ENCODE results near the gene PTPN3. TPM values are rescaled to one million over a fixed set of nuclear protein-coding genes. Genes with fewer than 3 reads are reported as not detected.

Gene PTPN3
- total and polyA plus RNA-seq, 12 donors = 3.1 to 70.7 (median 49.6) TPM

DNA sequence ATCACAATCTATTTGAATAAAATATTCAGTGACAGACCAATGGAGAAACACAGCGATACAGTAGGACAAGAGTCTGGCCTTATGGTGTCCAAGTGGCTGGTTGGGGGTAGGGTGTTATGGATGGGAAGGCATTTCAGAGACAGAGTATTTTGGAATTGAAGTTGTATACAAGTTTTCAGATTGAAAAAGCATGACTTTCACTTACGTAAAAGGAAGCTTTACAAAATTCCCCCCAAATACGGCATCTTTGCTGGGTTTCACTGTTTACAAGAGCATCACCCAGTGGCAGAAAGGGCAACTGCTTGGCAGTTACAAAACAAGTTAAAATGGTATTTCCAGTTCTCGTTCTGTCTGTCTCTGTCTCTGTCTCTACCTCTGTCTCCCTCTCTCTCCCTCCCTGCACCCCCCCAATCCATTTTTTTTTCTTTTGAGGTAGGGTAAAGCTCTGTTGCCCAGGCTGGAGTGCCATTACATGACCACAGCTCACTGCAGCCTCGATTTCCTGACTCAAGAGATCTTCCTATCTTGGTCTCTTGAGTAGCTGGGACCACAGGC lies 86.2 kb downstream of the PTPN3 start:
- peaks cover 0 to 27% (median 9%) of the 10 kb centered on the region in 9 donors for H3K4me1 ChIP-seq
- H3K36me3 ChIP-seq = peaks cover 0 to 33% (median 2%) of the 10 kb centered on the region in 9 donors
- DNase-seq (no peak), ATAC-seq (no peak)
- TF ChIP-seq, protein P1, sequence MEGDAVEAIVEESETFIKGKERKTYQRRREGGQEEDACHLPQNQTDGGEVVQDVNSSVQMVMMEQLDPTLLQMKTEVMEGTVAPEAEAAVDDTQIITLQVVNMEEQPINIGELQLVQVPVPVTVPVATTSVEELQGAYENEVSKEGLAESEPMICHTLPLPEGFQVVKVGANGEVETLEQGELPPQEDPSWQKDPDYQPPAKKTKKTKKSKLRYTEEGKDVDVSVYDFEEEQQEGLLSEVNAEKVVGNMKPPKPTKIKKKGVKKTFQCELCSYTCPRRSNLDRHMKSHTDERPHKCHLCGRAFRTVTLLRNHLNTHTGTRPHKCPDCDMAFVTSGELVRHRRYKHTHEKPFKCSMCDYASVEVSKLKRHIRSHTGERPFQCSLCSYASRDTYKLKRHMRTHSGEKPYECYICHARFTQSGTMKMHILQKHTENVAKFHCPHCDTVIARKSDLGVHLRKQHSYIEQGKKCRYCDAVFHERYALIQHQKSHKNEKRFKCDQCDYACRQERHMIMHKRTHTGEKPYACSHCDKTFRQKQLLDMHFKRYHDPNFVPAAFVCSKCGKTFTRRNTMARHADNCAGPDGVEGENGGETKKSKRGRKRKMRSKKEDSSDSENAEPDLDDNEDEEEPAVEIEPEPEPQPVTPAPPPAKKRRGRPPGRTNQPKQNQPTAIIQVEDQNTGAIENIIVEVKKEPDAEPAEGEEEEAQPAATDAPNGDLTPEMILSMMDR (IDR thresholded peaks at IDR 0.05) = peak in 8 of 9 donors; percentile 26 to 58 (median 52)
- intact Hi-C loops (cut with DNase I) = no loop called here
- no peaks in the 10 kb centered on the region for H3K27me3 ChIP-seq
- H3K9me3 ChIP-seq = no peaks in the 10 kb centered on the region
- no peak overlapping the region for H3K27ac ChIP-seq
- no peak overlapping the region for H3K4me3 ChIP-seq
- WGBS, 2 donors = 49 to 58% methylated on average over 5 of the region's 5 CpGs

DNA sequence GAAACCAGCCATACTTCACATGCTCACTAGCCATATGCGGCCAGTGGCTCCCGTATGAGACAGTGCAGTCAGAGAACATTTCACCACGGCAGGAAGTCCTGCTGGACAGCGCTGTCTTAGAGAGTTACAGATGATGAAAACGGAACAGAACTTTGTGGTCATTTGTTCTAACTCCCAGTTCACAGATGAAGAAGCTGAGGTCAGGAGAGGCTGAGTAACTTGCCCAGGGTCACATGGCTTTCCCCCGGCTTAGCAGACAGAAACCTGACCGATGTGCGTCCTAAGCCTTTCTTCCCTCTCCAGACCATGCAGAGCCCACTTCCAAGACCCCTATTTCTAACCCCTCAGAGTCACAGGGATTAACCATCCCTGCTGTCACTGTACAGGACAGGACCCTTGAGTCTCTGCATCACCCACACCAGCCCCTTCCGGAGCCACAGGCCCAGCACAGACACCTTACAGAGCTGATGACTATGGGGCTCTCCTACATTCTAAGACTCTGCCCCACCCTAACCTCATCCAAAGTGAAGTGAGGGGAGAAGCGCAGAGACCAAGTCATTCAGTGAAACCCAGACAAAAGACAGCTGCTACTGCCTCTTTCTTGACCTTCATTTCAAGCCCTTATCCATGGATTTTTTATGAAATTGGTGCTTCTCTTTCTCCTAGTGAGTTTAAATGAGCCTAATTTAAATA lies 86.9 kb downstream of the PTPN3 start:
- H3K9me3 ChIP-seq = no peaks in the 10 kb centered on the region
- intact Hi-C loops (cut with DNase I) = no loop called here
- H3K27me3 ChIP-seq = no peaks in the 10 kb centered on the region
- ATAC-seq (no peak), DNase-seq (no peak)
- peaks cover 0 to 40% (median 3%) of the 10 kb centered on the region in 9 donors for H3K36me3 ChIP-seq
- H3K27ac ChIP-seq = no peak overlapping the region
- no peak overlapping the region for H3K4me3 ChIP-seq
- TF ChIP-seq, protein P1 (IDR thresholded peaks at IDR 0.05) = no peak
- peaks cover 0 to 21% (median 9%) of the 10 kb centered on the region in 9 donors for H3K4me1 ChIP-seq
- WGBS, 2 donors = 85 to 90% methylated on average over 10 of the region's 10 CpGs

DNA sequence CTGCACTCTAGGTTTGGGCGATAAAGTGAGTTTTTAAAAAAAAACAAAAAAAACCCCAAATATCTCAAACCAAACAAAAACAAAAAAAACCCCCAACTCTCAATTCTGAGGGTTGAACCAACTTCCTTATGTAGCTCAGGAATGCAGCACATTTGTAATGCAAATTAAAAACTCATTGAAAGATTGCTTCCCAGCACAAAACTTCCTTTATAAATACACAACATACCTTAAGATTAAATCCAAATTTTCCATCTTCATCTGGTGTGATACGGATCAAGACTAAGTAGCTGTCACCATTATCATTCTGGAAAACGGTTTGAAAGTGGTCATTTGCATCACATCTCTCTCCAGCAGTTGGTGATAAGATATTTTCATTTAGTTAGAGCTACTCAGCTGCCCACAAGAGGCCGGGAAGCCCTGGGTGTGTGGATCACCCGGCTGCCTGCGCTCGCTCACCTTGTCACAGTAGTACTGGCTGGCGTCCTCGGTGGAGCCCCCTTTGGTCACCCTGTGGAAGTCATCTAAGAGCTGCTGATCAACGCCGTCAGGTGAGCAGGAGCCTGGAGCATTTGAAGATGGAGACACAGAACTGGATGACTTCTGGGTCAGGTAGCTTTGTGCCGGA lies 88.2 kb downstream of the PTPN3 start:
- H3K4me3 ChIP-seq = no peak overlapping the region
- WGBS, 2 donors = 63 to 68% methylated on average over 12 of the region's 12 CpGs
- H3K4me1 ChIP-seq = peaks cover 0 to 13% (median 9%) of the 10 kb centered on the region in 9 donors
- intact Hi-C loops (cut with DNase I) = no loop called here
- no peak for DNase-seq
- peaks cover 0 to 53% (median 4%) of the 10 kb centered on the region in 9 donors for H3K36me3 ChIP-seq
- no peaks in the 10 kb centered on the region for H3K9me3 ChIP-seq
- TF ChIP-seq, protein P1 (IDR thresholded peaks at IDR 0.05) = no peak
- H3K27ac ChIP-seq = no peak overlapping the region
- no peaks in the 10 kb centered on the region for H3K27me3 ChIP-seq
- ATAC-seq = no peak

DNA sequence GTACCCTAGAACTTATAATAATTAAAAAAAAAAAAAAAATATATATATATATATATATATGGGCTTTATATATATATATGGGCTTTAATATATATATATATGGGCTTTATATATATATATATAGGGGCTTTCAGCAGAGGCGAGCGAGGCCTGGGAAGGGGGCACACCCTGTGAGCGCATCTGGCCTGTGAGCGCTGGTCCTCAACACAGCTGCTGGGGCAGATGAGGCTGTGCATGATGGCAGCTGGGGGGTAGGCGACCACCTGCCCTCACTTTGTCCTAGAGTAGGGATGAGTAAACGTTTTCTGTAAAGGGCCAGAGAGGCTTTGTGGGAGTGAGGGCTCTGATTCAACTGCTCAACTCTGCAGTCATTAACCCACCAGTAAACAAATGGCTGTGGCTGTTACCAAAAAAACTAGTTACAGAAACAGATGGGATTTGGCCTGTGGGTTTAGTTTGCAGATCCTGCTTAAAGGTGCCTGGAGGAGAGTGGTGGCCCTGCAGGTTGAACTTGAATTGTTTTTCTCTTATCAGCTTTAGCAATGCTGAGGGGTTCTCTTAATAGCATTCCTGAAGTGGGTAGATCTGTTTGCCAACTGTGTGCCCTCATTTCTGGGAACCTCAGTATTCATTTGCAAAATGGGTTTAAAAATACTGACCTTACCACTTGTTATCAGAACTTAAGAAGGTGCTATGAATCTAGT lies 89.2 kb downstream of the PTPN3 start:
- intact Hi-C loops (cut with DNase I) = no loop called here
- no peaks in the 10 kb centered on the region for H3K27me3 ChIP-seq
- H3K4me1 ChIP-seq = peaks cover 0 to 6% (median 1%) of the 10 kb centered on the region in 9 donors
- no peaks in the 10 kb centered on the region for H3K9me3 ChIP-seq
- ATAC-seq (no peak), DNase-seq (no peak)
- H3K4me3 ChIP-seq = no peak overlapping the region
- H3K36me3 ChIP-seq = peaks cover 0 to 63% (median 5%) of the 10 kb centered on the region in 9 donors
- 77 to 79% methylated on average over 6 of the region's 6 CpGs for WGBS, 2 donors
- H3K27ac ChIP-seq = no peak overlapping the region
- TF ChIP-seq, protein P1 (IDR thresholded peaks at IDR 0.05) = no peak

Data from heart right ventricle (tissue), 16 donors.